GM18502 (cell line): Measurements from ENCODE around the gene PITPNM1.

Experiments
- ATAC-seq: cut with Tn5 transposase; IDR thresholded peaks from one replicate; pipeline ENCODE4 v1.9.1; 2021; ENCODE audit warnings: mild to moderate bottlenecking; ENCODE audit not compliant: unreplicated experiment, poor library complexity

Gene PITPNM1

GRCh38 chr11:67504005-67504949, 886 bp downstream of the PITPNM1 start:
- no peak for ATAC-seq

GRCh38 chr11:67503119-67504004, 1.8 kb downstream of the PITPNM1 start:
- ATAC-seq = no peak

- no peak for ATAC-seq
Measured at GRCh38 chr11:67502328-67502979, 2.7 kb downstream of the PITPNM1 start.

- no peak for ATAC-seq
Measured at GRCh38 chr11:67501854-67502253, 3.3 kb downstream of the PITPNM1 start.

- no peak for ATAC-seq
Measured at GRCh38 chr11:67500831-67501715, 4.1 kb downstream of the PITPNM1 start.

GRCh38 chr11:67500484-67500821, 4.7 kb downstream of the PITPNM1 start:
- no peak for ATAC-seq

- ATAC-seq = no peak
Measured at GRCh38 chr11:67499808-67500483, 5.2 kb downstream of the PITPNM1 start.

GRCh38 chr11:67498544-67498972, 6.6 kb downstream of the PITPNM1 start:
- no peak for ATAC-seq

GRCh38 chr11:67497656-67498291, 7.4 kb downstream of the PITPNM1 start:
- ATAC-seq = no peak

GRCh38 chr11:67496113-67496512, 9.1 kb downstream of the PITPNM1 start:
- ATAC-seq = no peak

- no peak for ATAC-seq
Measured at GRCh38 chr11:67495234-67496005, 9.7 kb downstream of the PITPNM1 start.

GRCh38 chr11:67494371-67495233, 10.6 kb downstream of the PITPNM1 start:
- no peak for ATAC-seq

GRCh38 chr11:67493548-67494370, 11.4 kb downstream of the PITPNM1 start:
- ATAC-seq = no peak

- ATAC-seq = no peak
Measured at GRCh38 chr11:67492801-67493547, 12.2 kb downstream of the PITPNM1 start.

- no peak for ATAC-seq
Measured at GRCh38 chr11:67492069-67492727, 13.0 kb downstream of the PITPNM1 start.
